Keratinocyte (primary cell): ENCODE measurements around the gene HDAC9. TPM values are rescaled to one million over a fixed set of nuclear protein-coding genes. Genes with fewer than 3 reads are reported as not detected.

Experiments
- DNase-seq: peaks from one replicate; pipeline ENCODE4 v3.0.0-alpha.2; 2011; ENCODE audit warnings: low read depth, missing footprints, low spot score
- FAIRE-seq: peaks from 2 replicates; lab custom pipeline; 2011; peaks lifted over from hg19 to GRCh38; lab: Jason Lieb, UNC
- H2AFZ ChIP-seq: 2 replicates; pipeline ENCODE4 v1.6.0; 2012; ENCODE audit warnings: low read length, control low read depth, inconsistent platforms; ENCODE audit not compliant: control insufficient read depth
- H3K27ac ChIP-seq: 2 replicates; pipeline ENCODE4 v1.5.1; 2011; ENCODE audit warnings: low read length; ENCODE audit not compliant: control insufficient read depth, insufficient read depth
- H3K27me3 ChIP-seq: 3 replicates; pipeline ENCODE4 v1.6.0; 2011; ENCODE audit warnings: low read length; ENCODE audit not compliant: control insufficient read depth, insufficient read depth; ENCODE audit errors: extremely low read depth
- H3K36me3 ChIP-seq, 2 experiments: 2 replicates in 1 of 2; 3 replicates in 1 of 2; pipeline ENCODE4 v1.5.1; 2011; ENCODE audit warnings: low read length in 2 of 2, mild to moderate bottlenecking in 1 of 2; ENCODE audit not compliant: control insufficient read depth in 2 of 2, insufficient read depth in 2 of 2; ENCODE audit errors: extremely low read depth in 1 of 2
- H3K4me1 ChIP-seq: 3 replicates; pipeline ENCODE4 v1.5.1; 2011; ENCODE audit warnings: low read length; ENCODE audit not compliant: control insufficient read depth, insufficient read depth; ENCODE audit errors: extremely low read depth
- H3K4me2 ChIP-seq: 3 replicates; pipeline ENCODE4 v1.6.0; 2011; ENCODE audit warnings: low read depth, low read length; ENCODE audit not compliant: control insufficient read depth, insufficient read depth; ENCODE audit errors: extremely low read depth
- H3K4me3 ChIP-seq, 3 experiments: fragments of 200-600 bp in 1 of 3; sonication (generic) in 1 of 3; 2 replicates in 2 of 3; 3 replicates in 1 of 3; pipeline ENCODE4 v1.5.1; 2011 to 2016; ENCODE audit warnings: low read length in 3 of 3, mild to moderate bottlenecking in 3 of 3, control low read depth in 2 of 3, inconsistent platforms in 1 of 3, low read depth in 1 of 3, mixed read lengths in 1 of 3, mixed run types in 1 of 3, moderate library complexity in 1 of 3; ENCODE audit not compliant: control insufficient read depth in 2 of 3, insufficient read depth in 2 of 3; ENCODE audit errors: extremely low read depth in 1 of 3
- H3K79me2 ChIP-seq: 2 replicates; pipeline ENCODE4 v1.6.0; 2012; ENCODE audit warnings: low read length; ENCODE audit not compliant: control insufficient read depth, insufficient read depth
- H3K9ac ChIP-seq: 3 replicates; pipeline ENCODE4 v1.6.0; 2011; ENCODE audit warnings: low read length; ENCODE audit not compliant: control insufficient read depth, insufficient read depth; ENCODE audit errors: extremely low read depth
- H3K9me1 ChIP-seq: 3 replicates; pipeline ENCODE4 v1.6.0; 2011; ENCODE audit warnings: low read length; ENCODE audit not compliant: control insufficient read depth, insufficient read depth; ENCODE audit errors: extremely low read depth
- H3K9me3 ChIP-seq: 2 replicates; pipeline ENCODE4 v1.5.1; 2012; ENCODE audit warnings: low read depth, low read length; ENCODE audit not compliant: control insufficient read depth
- H4K20me1 ChIP-seq: 3 replicates; pipeline ENCODE4 v1.6.0; 2011; ENCODE audit warnings: low read length; ENCODE audit not compliant: control insufficient read depth, insufficient read depth; ENCODE audit errors: extremely low read depth
- CTCF ChIP-seq, 3 experiments: IDR thresholded peaks in 1 of 3; conservative IDR thresholded peaks in 1 of 3; optimal IDR thresholded peaks in 1 of 3; 2 replicates in 2 of 3; 3 replicates in 1 of 3; pipeline versions ENCODE3 to v1.5.1; 2011; ENCODE audit warnings: low read length in 3 of 3, mild to moderate bottlenecking in 3 of 3, moderate library complexity in 2 of 3, control low read depth in 1 of 3, inconsistent platforms in 1 of 3; ENCODE audit not compliant: insufficient read depth in 2 of 3; ENCODE audit errors: extremely low read depth in 1 of 3
- EZH2 ChIP-seq: IDR thresholded peaks from one replicate; pipeline ENCODE4 v1.6.1; 2012; ENCODE audit warnings: inconsistent platforms, mild to moderate bottlenecking, low read length, moderate library complexity
- dilution Hi-C: fragments of 300-500 bp; cut with MboI; formaldehyde crosslinking; loops from one replicate; pipeline ENCODE4 v1.7.0; 2020; ENCODE audit warnings: low sequenced_read_pairs; ENCODE audit not compliant: extremely low pct_ligation_motif_present
- polyA plus RNA-seq, 5 experiments: library from polyadenylated mRNA; depleted of rRNA in 3 of 5; stranded (reverse) in 3 of 5; stranded (forward) in 1 of 5; unstranded in 1 of 5; fragments of >200 nt; gene quantifications; 1 replicate in 1 of 5; 2 replicates in 3 of 5; 3 replicates in 1 of 5; pipeline versions ENCODE4 v1.2.1 to v1.2.3, GENCODE V29; 2011 to 2012; ENCODE audit warnings: missing spikeins in 2 of 5, low read depth in 1 of 5, low replicate concordance in 1 of 5

The HDAC9 gene
- polyA plus RNA-seq, 1 donor (not counting 4 experiments of a cell fraction or from before 2014, with no cell fraction given) = 24.6 TPM

DNA sequence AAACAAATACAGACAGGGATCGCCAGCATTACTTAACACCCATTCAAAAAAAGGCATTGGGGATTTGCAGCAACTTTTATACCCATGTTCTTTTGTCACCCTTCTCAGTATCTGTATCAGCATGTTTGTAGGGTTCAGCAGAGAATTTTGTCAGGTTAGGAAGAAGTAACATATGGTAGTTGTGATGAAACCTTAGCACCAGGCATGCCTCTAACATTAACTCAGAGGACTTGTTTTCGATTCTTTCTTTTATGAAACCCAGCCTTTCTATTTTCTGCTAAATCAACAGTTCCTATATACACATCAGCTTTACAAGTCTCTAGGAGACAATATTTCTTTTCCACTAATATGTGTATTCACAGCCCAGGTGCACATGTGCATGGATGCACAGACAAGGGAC lies 22.4 kb upstream of the HDAC9 start:
- Histone ChIP-seq H2AFZ (no peak overlapping the region), H3K27ac (no peak overlapping the region), H3K79me2 (no peaks in the 10 kb centered on the region), H3K27me3 (no peaks in the 10 kb centered on the region), H3K4me3 (no peak overlapping the region), H4K20me1 (no peaks in the 10 kb centered on the region), H3K4me2 (no peak overlapping the region), H3K9ac (no peak overlapping the region), H3K9me3 (no peaks in the 10 kb centered on the region), H3K4me1 (no peaks in the 10 kb centered on the region), H3K9me1 (no peaks in the 10 kb centered on the region), H3K36me3 (no peaks in the 10 kb centered on the region)
- DNase-seq (no peak), FAIRE-seq (no peak)
- TF ChIP-seq EZH2 (no peak), CTCF (optimal IDR thresholded peaks at IDR 0.05 in 1 of 3, IDR thresholded peaks at IDR 0.05 in 1 of 3, conservative IDR thresholded peaks at IDR 0.05 in 1 of 3; ENCODE audit: extremely low read depth in 1 of 3, insufficient read depth in 2 of 3, low read length in 3 of 3) (no peak)
- dilution Hi-C loops = no loop called here

DNA sequence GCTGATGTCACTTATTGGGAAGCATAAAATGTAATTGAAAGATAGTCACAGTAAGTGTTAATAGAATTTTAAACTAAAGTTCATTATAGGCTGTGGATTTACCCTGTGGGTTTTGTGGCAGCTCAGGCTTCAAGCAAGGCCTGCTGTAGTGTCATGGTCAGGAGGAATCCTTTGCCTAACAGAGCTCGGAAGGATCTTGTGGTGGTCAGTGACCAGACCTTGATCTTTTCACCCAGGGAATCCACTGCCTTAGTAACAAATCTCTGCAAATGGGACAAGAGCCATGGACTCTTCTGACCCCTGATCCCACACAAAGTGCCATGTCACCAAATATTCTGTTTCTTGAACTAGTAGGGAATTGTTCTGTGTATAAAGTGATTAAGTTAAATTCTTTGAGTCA lies 20.6 kb upstream of the HDAC9 start:
- Histone ChIP-seq H3K36me3 (no peaks in the 10 kb centered on the region), H3K9me1 (no peaks in the 10 kb centered on the region), H3K9ac (no peak overlapping the region), H3K4me1 (no peaks in the 10 kb centered on the region), H3K9me3 (no peaks in the 10 kb centered on the region), H3K27ac (no peak overlapping the region), H4K20me1 (no peaks in the 10 kb centered on the region), H3K79me2 (no peaks in the 10 kb centered on the region), H2AFZ (no peak overlapping the region), H3K4me3 (no peak overlapping the region), H3K4me2 (no peak overlapping the region), H3K27me3 (no peaks in the 10 kb centered on the region)
- FAIRE-seq (no peak), DNase-seq (no peak)
- dilution Hi-C loops = no loop called here
- TF ChIP-seq CTCF (optimal IDR thresholded peaks at IDR 0.05 in 1 of 3, IDR thresholded peaks at IDR 0.05 in 1 of 3, conservative IDR thresholded peaks at IDR 0.05 in 1 of 3; ENCODE audit: extremely low read depth in 1 of 3, insufficient read depth in 2 of 3, low read length in 3 of 3) = no peak
- TF ChIP-seq EZH2 = no peak
